Measurements from ENCODE around the gene MAML3. TPM values are rescaled to one million over a fixed set of nuclear protein-coding genes. Genes with fewer than 3 reads are reported as not detected.

Gene MAML3
- total RNA-seq, 1 donor from 2014 or later: 21.8 TPM

DNA sequence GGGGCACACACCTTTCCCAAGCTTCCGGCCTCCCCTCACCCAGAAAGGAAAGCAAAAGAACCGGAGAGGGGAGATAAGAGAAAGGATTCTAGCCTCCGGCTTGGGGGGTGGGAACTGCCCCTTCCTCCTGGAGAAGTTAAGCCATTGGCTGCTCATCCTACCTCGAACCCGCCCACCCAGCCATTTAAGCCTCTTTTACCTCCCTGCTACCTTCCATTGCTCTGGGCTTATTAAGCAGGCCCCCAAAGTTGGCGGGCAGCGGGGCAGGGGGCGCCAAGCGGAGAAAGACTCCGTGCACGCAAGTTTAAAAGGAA, 2.3 kb downstream of the MAML3 start:
- no peaks in the 10 kb centered on the region for H3K27me3 Mint-ChIP-seq
- DNase-seq (ENCODE audit: extremely low spot score, unreplicated experiment): no peak
- TF ChIP-seq, protein P1, sequence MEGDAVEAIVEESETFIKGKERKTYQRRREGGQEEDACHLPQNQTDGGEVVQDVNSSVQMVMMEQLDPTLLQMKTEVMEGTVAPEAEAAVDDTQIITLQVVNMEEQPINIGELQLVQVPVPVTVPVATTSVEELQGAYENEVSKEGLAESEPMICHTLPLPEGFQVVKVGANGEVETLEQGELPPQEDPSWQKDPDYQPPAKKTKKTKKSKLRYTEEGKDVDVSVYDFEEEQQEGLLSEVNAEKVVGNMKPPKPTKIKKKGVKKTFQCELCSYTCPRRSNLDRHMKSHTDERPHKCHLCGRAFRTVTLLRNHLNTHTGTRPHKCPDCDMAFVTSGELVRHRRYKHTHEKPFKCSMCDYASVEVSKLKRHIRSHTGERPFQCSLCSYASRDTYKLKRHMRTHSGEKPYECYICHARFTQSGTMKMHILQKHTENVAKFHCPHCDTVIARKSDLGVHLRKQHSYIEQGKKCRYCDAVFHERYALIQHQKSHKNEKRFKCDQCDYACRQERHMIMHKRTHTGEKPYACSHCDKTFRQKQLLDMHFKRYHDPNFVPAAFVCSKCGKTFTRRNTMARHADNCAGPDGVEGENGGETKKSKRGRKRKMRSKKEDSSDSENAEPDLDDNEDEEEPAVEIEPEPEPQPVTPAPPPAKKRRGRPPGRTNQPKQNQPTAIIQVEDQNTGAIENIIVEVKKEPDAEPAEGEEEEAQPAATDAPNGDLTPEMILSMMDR (conservative IDR thresholded peaks at IDR 0.05): no peak
- H3K4me3 Mint-ChIP-seq: peak overlapping the region; percentile 99
- H3K9me3 Mint-ChIP-seq: no peaks in the 10 kb centered on the region
- no peaks in the 10 kb centered on the region for H3K36me3 Mint-ChIP-seq
- peak overlapping the region; percentile 97 for H3K27ac Mint-ChIP-seq
- H3K4me1 Mint-ChIP-seq (ENCODE audit: unreplicated experiment): peaks cover 27% of the 10 kb centered on the region

DNA sequence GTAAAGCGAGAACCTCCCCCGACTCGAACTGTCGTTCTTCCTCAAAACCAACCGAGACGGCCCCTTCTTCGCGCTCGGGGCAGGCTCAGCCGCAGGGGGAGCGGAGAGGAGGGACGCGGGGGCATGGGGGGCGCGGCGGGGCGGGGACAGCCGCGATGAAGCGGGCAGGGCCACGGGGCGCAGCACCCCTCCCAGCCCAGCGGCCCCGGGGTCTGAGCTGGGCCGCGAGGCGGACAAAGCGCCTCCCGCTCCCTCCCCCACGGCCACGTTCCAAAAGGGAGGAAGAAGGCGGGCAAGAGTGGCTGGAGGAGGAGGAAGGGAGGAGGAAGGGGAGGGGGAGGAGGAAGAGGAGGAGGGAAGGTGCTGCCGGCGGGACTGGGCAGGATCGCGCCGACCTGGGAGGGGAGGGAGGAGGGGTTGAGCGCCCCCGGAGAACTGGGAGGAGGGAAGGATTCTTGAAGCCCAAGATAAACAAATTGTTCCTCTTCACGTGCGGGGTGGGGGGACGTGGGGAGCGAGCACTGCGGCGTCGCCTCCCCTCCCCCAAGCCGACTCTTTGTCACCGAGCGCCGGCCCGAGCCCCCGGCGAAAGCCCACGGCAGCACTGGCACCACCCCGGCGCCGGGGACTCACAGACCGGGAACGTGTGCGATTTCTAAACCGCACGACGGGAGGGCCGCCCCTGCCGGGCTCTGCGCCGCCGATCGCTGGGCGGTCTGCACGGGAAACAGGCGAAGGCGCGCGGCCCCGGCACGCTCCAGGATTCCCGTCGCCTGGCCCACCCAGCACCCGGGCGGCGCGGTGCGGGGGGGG, 2.9 kb downstream of the MAML3 start:
- DNase-seq (ENCODE audit: extremely low spot score, unreplicated experiment): peak; percentile 91
- Mint-ChIP-seq H3K36me3 (no peaks in the 10 kb centered on the region), H3K4me3 (peak overlapping the region; percentile 99), H3K9me3 (no peaks in the 10 kb centered on the region), H3K27ac (peak overlapping the region; percentile 97), H3K4me1 (ENCODE audit: unreplicated experiment) (peaks cover 27% of the 10 kb centered on the region), H3K27me3 (no peaks in the 10 kb centered on the region)
- TF ChIP-seq, protein P1 (conservative IDR thresholded peaks at IDR 0.05): no peak

DNA sequence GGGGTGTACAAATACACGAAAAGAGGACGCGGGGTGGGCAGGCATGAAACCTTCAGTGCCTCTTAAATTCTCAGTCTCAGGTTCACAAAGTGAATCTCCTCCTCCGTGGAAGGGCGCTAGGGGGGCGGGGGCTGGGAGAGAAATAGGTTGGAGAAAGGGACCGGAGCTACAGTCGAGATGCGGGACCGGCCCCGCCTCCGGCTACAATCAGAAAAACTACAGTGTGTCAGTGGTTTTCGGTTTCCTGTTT, 3.4 kb downstream of the MAML3 start:
- peak overlapping the region; percentile 96 for H3K4me3 Mint-ChIP-seq
- H3K27ac Mint-ChIP-seq: peak overlapping the region; percentile 97
- no peaks in the 10 kb centered on the region for H3K36me3 Mint-ChIP-seq
- H3K9me3 Mint-ChIP-seq: no peaks in the 10 kb centered on the region
- H3K27me3 Mint-ChIP-seq: no peaks in the 10 kb centered on the region
- DNase-seq (ENCODE audit: extremely low spot score, unreplicated experiment): no peak
- H3K4me1 Mint-ChIP-seq (ENCODE audit: unreplicated experiment): peaks cover 27% of the 10 kb centered on the region
- TF ChIP-seq, protein P1 (conservative IDR thresholded peaks at IDR 0.05): peak; percentile 32

DNA sequence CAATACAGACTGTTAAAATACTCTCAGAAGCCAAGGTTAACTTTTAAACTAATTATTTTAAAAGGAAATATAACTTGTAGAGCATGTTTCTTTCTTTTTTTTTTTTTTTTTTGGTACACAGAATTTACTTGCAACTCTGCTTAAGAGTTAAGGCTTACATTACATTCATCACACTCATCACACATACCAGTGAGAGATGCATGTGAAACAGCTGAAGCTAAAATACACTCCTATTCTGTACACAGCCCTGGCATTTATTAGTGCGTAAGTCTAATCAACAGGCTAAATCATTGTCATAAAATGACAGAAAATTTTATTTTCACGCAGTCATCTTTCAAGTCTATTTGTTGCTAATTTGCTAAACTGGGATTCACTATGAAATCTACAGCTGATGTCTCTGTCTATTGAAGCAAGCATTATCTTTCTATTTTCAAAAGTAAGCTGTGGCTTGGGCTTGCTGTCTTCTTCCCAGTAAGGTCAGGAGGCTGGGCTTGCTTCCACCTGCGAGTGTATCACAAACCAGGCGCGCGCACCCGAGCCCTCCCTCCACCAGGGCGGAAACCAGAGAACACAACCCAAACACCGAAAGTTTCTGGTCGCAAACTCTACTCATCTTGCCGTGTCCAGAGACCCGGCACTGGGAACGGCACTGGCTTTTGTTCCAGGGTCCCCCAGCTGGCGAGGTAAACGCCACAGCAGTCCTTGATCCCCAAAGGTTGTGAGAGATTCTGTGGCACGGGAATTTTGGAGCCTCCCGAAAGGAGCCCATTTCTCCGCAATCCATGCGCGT, 3.9 kb downstream of the MAML3 start:
- Mint-ChIP-seq H3K4me3 (peak overlapping the region; percentile 96), H3K9me3 (no peaks in the 10 kb centered on the region), H3K27me3 (no peaks in the 10 kb centered on the region), H3K27ac (peak overlapping the region; percentile 97), H3K36me3 (peaks cover 2% of the 10 kb centered on the region), H3K4me1 (ENCODE audit: unreplicated experiment) (peaks cover 30% of the 10 kb centered on the region)
- DNase-seq (ENCODE audit: extremely low spot score, unreplicated experiment): peak; percentile 77
- TF ChIP-seq, protein P1 (conservative IDR thresholded peaks at IDR 0.05): peak; percentile 57

DNA sequence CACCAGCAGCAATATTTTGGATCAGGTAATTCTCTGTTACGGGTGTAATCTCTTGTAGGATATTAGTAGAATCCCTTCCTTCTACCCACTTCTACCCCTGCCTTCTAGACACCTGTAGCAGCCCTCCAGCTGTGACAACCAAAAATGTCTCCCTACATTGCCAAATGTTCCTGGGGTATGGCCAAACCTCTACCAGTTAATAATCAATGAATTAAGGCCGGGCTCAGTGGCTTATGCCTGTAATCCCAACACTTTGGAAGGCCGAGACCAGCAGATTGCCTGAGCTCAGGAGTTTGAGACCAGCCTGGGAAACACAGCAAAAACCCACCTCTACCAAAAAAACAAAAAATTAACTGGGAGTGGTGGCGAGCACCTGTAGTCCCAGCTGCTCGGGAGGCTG, 9.9 kb downstream of the MAML3 start:
- Mint-ChIP-seq H3K36me3 (peaks cover 6% of the 10 kb centered on the region), H3K9me3 (peaks cover 4% of the 10 kb centered on the region), H3K27ac (no peak overlapping the region), H3K4me1 (ENCODE audit: unreplicated experiment) (peaks cover 37% of the 10 kb centered on the region), H3K27me3 (no peaks in the 10 kb centered on the region), H3K4me3 (no peak overlapping the region)
- no peak for DNase-seq (ENCODE audit: extremely low spot score, unreplicated experiment)
- TF ChIP-seq, protein P1 (conservative IDR thresholded peaks at IDR 0.05): no peak
